ENCODE measurements around the gene DOCK8.

- TF ChIP-seq RAD21 (IDR thresholded peaks at IDR 0.05; ENCODE audit: low read length): no peak
- no peak for TF ChIP-seq POLR2A (IDR thresholded peaks at IDR 0.05; ENCODE audit: low read depth, low read length)
- no peak for TF ChIP-seq CTCF (conservative IDR thresholded peaks at IDR 0.05; ENCODE audit: low read depth, low read length)
- no peak for TF ChIP-seq MXI1 (IDR thresholded peaks at IDR 0.05; ENCODE audit: borderline replicate concordance, low read depth, low read length)
- TF ChIP-seq BHLHE40 (IDR thresholded peaks at IDR 0.05; ENCODE audit: low read depth, low read length): no peak
- TF ChIP-seq MAZ (IDR thresholded peaks at IDR 0.05; ENCODE audit: borderline replicate concordance, low read depth, low read length): no peak
- no peak for TF ChIP-seq SMC3 (IDR thresholded peaks at IDR 0.05; ENCODE audit: low read depth, low read length)
- TF ChIP-seq CHD1 (IDR thresholded peaks at IDR 0.05; ENCODE audit: low read depth, low read length): no peak
- TF ChIP-seq ELK1 (IDR thresholded peaks at IDR 0.05; ENCODE audit: borderline replicate concordance, low read depth, low read length): no peak
- TF ChIP-seq CEBPB (IDR thresholded peaks at IDR 0.05; ENCODE audit: low read depth, low read length): no peak
- no peak for TF ChIP-seq RFX5 (IDR thresholded peaks at IDR 0.05; ENCODE audit: low read depth, low read length)
- TF ChIP-seq FOS (IDR thresholded peaks at IDR 0.05; ENCODE audit: low read depth, low read length): no peak
Measured at GRCh38 chr9:277601-278295, 63.1 kb downstream of the DOCK8 start.
